Measurements from ENCODE around the gene MAP3K20. TPM values are rescaled to one million over a fixed set of nuclear protein-coding genes. Genes with fewer than 3 reads are reported as not detected.

The MAP3K20 gene
- total and polyA plus RNA-seq, 2 donors from 2014 or later, result 3.9 to 25.6 TPM

GRCh38 chr2:173229086-173229485 is 153.4 kb downstream of the MAP3K20 start:
- H3K27me3 ChIP-seq (ENCODE audit: control insufficient read depth, insufficient read depth, low read length), result no peaks in the 10 kb centered on the region
- H3K27ac ChIP-seq (ENCODE audit: low read depth in 2 of 2, low read length in 2 of 2), result no peak overlapping the region
- no peaks in the 10 kb centered on the region for H3K4me1 ChIP-seq (ENCODE audit: control insufficient read depth in 2 of 3, insufficient read depth in 2 of 3, low read depth in 1 of 3, low read length in 3 of 3)
- H3K9ac ChIP-seq (ENCODE audit: low read length in 3 of 3), result no peak overlapping the region
- FAIRE-seq, result no peak
- intact Hi-C loops (cut with DNase I), result no loop called here
- no peaks in the 10 kb centered on the region for H3K9me3 ChIP-seq (ENCODE audit: control insufficient read depth in 2 of 3, insufficient read depth in 1 of 3, low read length in 3 of 3)
- no peak for DNase-seq
- H3K36me3 ChIP-seq (ENCODE audit: control insufficient read depth in 2 of 3, insufficient read depth in 3 of 3, low read length in 3 of 3), result no peaks in the 10 kb centered on the region
- H3K4me3 ChIP-seq (ENCODE audit: low read length in 3 of 3), result no peak overlapping the region
- no peak for TF ChIP-seq CTCF (IDR thresholded peaks at IDR 0.05; ENCODE audit: borderline replicate concordance, extremely low read depth, insufficient read depth)

GRCh38 chr2:173230181-173230580 is 154.5 kb downstream of the MAP3K20 start:
- no peaks in the 10 kb centered on the region for H3K9me3 ChIP-seq (ENCODE audit: control insufficient read depth in 2 of 3, insufficient read depth in 1 of 3, low read length in 3 of 3)
- DNase-seq (no peak), FAIRE-seq (no peak)
- intact Hi-C loops (cut with DNase I), result no loop called here
- H3K27ac ChIP-seq (ENCODE audit: low read depth in 2 of 2, low read length in 2 of 2), result no peak overlapping the region
- no peaks in the 10 kb centered on the region for H3K36me3 ChIP-seq (ENCODE audit: control insufficient read depth in 2 of 3, insufficient read depth in 3 of 3, low read length in 3 of 3)
- no peak overlapping the region for H3K4me3 ChIP-seq (ENCODE audit: low read length in 3 of 3)
- H3K9ac ChIP-seq (ENCODE audit: low read length in 3 of 3), result no peak overlapping the region
- TF ChIP-seq CTCF (IDR thresholded peaks at IDR 0.05; ENCODE audit: borderline replicate concordance, extremely low read depth, insufficient read depth), result no peak
- no peaks in the 10 kb centered on the region for H3K4me1 ChIP-seq (ENCODE audit: control insufficient read depth in 2 of 3, insufficient read depth in 2 of 3, low read depth in 1 of 3, low read length in 3 of 3)
- no peaks in the 10 kb centered on the region for H3K27me3 ChIP-seq (ENCODE audit: control insufficient read depth, insufficient read depth, low read length)

GRCh38 chr2:173231042-173231441 is 155.4 kb downstream of the MAP3K20 start:
- intact Hi-C loops (cut with DNase I), result no loop called here
- Histone ChIP-seq H3K4me3 (ENCODE audit: low read length in 3 of 3) (no peak overlapping the region), H3K27ac (ENCODE audit: low read depth in 2 of 2, low read length in 2 of 2) (no peak overlapping the region), H3K9me3 (ENCODE audit: control insufficient read depth in 2 of 3, insufficient read depth in 1 of 3, low read length in 3 of 3) (no peaks in the 10 kb centered on the region), H3K4me1 (ENCODE audit: control insufficient read depth in 2 of 3, insufficient read depth in 2 of 3, low read depth in 1 of 3, low read length in 3 of 3) (no peaks in the 10 kb centered on the region), H3K9ac (ENCODE audit: low read length in 3 of 3) (no peak overlapping the region), H3K27me3 (ENCODE audit: control insufficient read depth, insufficient read depth, low read length) (no peaks in the 10 kb centered on the region), H3K36me3 (ENCODE audit: control insufficient read depth in 2 of 3, insufficient read depth in 3 of 3, low read length in 3 of 3) (no peaks in the 10 kb centered on the region)
- no peak for FAIRE-seq
- TF ChIP-seq CTCF (IDR thresholded peaks at IDR 0.05; ENCODE audit: borderline replicate concordance, extremely low read depth, insufficient read depth), result no peak
- no peak for DNase-seq

GRCh38 chr2:173231465-173231864 is 155.8 kb downstream of the MAP3K20 start:
- Histone ChIP-seq H3K27me3 (ENCODE audit: control insufficient read depth, insufficient read depth, low read length) (no peaks in the 10 kb centered on the region), H3K4me3 (ENCODE audit: low read length in 3 of 3) (no peak overlapping the region), H3K36me3 (ENCODE audit: control insufficient read depth in 2 of 3, insufficient read depth in 3 of 3, low read length in 3 of 3) (no peaks in the 10 kb centered on the region), H3K27ac (ENCODE audit: low read depth in 2 of 2, low read length in 2 of 2) (no peak overlapping the region), H3K9me3 (ENCODE audit: control insufficient read depth in 2 of 3, insufficient read depth in 1 of 3, low read length in 3 of 3) (no peaks in the 10 kb centered on the region), H3K9ac (ENCODE audit: low read length in 3 of 3) (no peak overlapping the region), H3K4me1 (ENCODE audit: control insufficient read depth in 2 of 3, insufficient read depth in 2 of 3, low read depth in 1 of 3, low read length in 3 of 3) (no peaks in the 10 kb centered on the region)
- FAIRE-seq, result no peak
- no peak for TF ChIP-seq CTCF (IDR thresholded peaks at IDR 0.05; ENCODE audit: borderline replicate concordance, extremely low read depth, insufficient read depth)
- no peak for DNase-seq
- intact Hi-C loops (cut with DNase I), result no loop called here

Data from kidney (tissue), 14 donors.